LHCN-M2 (cell line): ENCODE data around the gene IPPK. TPM values are rescaled to one million over a fixed set of nuclear protein-coding genes. Genes with fewer than 3 reads are reported as not detected.

Experiments
- DNase-seq: peaks from one replicate; pipeline ENCODE4 v3.0.0-alpha.2; 2012; ENCODE audit warnings: low read depth
- polyA plus RNA-seq: library from polyadenylated mRNA; unstranded; fragments of >200 nt; gene quantifications from one replicate; pipeline ENCODE4 v1.2.1, GENCODE V29; 2012; ENCODE audit warnings: missing spikeins
- total RNA-seq: library from RNA; depleted of rRNA; stranded (reverse); fragments of >200 nt; gene quantifications from 2 replicates; pipeline ENCODE4 v1.2.3, GENCODE V29; 2014; rRNA removed

The IPPK gene
- 13.1 and 18.0 TPM in 2 replicates for total RNA-seq
- polyA plus RNA-seq = 6.1 TPM

DNA sequence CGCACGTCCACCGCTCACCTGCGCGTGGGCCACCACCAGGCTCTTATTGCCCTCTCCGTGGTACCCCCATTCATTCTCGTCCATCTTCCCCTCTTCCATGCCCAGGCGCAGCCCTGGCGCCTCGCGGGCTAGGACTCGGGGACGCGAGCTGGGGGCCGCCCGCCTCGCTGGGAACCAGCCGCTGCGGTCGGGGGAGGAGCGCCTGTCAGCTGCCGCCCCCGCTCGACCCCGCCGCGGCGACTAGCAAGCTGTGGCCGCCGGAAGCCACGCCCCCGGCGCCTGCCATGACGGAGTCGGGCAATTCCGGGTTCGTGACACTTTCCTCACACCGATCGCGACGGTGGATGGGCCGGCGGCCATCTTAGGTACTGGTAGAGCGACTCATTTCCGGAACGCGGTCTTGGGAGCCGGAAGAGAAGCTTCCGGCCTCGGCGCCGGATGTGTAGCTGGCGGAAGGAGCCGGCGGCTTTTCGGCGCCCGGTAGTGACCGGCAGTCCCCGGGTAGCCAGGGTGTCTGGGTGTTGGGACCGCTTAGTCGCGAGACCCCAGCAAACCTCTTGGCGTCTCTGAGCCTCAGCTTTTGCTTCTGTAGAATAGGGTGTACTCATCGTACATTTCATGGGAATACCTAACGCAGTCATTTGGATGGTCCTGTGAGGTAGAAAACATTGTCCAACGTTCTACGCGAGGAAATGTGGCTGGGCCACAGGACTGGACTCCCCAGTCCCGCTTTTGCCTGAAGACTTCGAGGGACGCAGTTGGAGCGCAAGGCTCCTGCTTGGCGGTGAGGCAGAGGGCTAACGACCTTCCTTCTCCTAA, at the start of gene IPPK:
Gene IPPK, minus strand, starts transcription at position 242 of the 819 bp plus-strand sequence. Its CDS starts 143 bp downstream, at position 99.
- DNase-seq = peak; percentile 99

DNA sequence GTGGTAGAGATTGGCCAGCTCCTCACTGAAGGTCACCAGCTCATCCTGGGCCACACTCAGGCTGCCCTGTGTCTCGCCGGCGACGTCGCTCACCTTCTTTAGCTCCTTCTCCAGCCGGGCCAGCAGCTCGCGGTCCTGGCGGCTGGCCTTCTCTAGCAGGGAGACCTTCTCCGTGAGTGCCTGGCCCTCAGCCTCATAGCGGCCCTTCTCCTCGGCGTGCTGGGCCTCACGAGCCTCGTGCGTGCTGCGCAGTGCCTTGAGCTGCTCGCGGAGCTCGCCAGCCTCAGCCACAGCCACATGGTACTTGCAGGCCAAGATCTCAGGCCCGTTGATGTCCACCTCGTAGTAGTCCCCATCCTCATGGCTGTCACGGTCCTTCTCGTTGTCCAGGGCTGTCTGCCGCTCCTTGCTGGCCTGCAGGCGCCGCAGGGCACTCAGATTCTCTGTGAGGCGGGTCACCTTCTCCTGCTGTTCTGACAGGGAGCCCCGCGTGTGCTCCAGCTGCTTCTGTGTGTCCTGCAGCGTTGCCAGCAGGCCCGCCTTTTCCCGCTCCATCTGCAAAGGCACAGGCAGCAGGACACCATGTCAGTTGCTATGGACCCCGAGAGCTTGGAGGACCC, 49.2 kb upstream of the IPPK start:
- DNase-seq = no peak

- DNase-seq = no peak
Measured at GRCh38 chr9:92718086-92719001, 48.4 kb upstream of the IPPK start.

GRCh38 chr9:92717201-92718085, 47.5 kb upstream of the IPPK start:
- no peak for DNase-seq

DNA sequence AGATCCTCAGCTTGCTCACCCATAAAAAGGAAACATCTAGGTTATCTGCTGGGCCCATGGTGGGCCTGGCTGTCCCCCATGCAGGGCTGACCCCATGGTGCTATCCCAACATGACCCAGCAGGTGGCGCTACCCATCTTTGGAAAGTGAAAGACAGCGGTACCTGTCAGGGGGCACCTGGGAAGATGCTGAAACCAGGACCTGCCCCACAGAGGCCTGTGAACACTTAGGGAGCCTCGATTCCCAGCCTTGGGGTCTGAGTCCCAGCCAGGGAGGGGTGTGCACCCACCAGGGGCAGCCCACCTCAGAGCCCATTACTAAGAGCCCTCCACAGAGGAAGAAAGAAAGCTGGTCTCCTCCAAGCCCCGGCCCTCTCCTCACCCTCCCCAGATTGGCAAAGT, 46.6 kb upstream of the IPPK start:
- DNase-seq = peak; percentile 20

DNA sequence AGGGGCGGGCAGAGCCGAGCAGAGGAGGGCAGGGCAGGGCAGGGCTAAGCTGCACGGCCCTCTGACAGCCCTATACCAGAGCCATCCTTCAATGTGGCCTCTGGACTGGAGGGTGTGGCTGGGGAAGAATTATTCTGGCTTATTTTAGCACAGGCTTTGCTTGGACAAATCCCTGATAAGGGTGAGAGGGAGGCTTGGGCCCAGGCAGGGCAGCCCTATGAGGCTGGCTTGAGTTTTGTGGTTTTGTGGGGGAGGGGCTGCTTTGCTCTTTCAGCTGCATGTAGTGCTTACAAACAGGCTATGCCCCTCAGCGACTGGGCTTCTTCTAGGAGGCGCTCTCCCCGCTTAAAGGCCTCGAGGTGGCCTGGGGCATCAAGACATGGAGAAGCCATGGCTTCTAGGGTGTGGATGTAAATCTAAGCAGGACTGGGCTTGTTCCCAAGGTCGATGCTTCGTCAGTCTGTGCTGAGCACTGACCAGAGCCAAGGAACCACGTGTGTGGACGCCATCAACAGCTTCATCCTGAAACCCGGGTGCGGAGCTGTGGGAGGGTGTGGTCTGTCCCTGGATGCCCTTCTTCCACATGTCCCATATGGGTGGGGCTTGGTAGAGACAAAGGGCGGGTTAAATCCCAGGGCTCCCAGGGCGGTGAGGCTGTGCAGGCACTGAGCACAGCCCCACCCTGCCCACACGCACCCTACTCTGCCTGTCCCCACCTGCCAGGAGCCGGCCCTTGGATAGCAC, 45.7 kb upstream of the IPPK start:
- no peak for DNase-seq

DNA sequence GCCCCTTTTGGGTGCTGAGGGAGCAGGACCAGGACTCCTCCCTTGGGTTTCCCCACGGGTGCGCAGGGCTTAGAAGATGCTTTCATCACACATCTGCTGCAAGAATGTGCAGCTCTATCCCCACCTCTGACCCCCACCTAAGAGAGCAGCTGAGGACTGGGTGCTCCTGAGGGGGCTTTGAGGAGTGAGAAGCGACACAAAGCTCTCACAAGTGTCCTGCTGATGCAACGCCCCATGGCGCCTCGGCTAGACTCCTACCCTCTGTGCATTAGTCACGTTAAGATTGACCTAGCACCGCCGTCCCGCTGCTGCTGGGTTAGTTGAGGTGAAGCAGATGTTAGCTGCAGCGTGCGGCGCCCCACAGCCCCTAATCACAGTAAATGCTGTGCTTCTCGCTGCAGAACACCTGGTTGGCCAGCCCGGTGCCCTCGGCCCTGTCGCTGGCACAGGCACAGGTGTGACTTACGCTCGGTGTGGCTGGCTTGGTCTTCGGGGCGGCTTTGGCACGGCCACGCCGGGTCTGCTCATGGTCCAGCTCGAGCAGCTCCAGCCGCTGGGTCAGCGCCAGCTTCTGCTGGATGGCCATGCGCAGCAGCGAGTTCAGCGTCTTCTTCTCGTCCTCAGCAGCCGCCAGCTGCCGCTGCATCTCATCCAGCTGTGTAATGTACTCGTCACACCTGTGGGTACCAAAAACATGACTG, 45.0 kb upstream of the IPPK start:
- no peak for DNase-seq

- no peak for DNase-seq
Measured at GRCh38 chr9:92714016-92714415, 44.1 kb upstream of the IPPK start.

DNA sequence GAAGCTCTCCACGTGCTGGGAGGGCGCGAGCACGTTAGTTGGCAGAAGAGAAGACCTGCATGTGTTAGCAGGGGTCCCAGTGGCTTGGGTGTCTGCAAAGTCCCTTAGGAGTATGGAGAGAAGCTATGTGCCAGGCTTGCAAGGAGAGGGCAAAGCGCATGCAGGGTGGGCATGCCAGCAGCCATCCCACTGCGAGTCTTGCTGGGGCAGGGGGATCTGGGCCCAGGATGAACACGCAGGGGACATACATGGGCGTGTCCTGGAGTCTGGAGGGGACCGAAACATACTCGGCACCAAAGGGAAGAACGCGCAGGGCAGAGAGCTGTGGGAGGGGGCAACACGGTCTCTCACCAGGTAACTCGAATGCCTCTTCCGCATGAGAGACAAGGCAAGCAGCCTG, 43.6 kb upstream of the IPPK start:
- no peak for DNase-seq

DNA sequence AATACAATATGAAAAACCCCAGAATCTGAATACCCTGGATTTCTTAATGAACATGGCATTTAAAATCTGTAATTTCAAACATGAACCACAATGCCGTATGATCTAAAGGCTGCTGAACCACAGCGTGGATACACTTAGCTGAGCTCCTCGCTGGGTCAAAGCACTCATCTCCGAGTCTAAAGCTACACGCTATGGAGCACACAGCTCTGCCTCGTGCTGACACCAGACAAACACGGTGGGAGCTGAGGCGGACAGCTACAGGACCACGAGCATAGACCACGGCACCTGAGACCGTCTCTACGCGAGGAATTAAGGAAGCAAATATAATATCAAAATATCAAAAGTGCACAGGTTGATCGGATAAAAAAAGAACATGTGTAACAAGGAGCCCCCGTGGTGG, 42.8 kb upstream of the IPPK start:
- no peak for DNase-seq

DNA sequence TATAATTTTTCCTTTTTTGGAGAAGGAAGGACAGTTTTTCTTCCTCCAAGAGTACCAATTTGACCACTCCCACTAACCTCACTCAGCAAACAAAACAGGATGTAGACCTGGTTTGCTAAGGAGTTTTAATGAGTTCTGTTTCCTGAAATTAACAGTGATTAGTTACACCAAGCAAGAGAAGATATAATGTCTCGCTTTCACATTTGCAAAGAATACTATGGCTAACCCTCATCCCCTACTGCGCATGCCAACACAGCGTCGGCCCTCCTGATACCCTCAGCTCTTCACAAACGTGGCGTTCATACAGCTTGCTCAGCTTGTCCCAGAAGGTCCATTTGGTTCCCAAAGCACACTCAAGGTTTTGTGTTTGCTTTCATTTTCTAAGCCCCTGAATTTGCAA, 41.9 kb upstream of the IPPK start:
- no peak for DNase-seq

- DNase-seq = peak; percentile 11
Measured at GRCh38 chr9:92711146-92711545, 41.2 kb upstream of the IPPK start.

DNA sequence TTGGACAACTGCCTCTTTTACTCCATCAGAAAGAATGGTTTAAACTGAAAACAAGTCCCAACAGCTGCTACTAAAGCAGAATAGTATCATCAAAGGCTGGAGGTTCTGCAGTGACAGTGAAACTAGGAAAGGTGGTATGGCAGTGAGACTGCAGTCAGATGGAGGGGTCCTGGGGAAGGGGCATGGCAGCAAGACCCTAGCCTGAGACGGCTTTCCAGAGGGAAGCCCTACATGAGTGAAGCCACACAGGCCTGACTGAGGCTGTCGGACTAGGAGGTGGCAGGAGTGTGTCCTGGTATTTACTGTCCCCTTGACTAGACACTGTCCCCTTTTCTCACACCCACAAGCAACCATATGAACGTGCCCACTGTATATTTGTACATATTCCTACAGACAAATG, 40.4 kb upstream of the IPPK start:
- DNase-seq = no peak

- no peak for DNase-seq
Measured at GRCh38 chr9:92709954-92710353, 40.0 kb upstream of the IPPK start.

DNA sequence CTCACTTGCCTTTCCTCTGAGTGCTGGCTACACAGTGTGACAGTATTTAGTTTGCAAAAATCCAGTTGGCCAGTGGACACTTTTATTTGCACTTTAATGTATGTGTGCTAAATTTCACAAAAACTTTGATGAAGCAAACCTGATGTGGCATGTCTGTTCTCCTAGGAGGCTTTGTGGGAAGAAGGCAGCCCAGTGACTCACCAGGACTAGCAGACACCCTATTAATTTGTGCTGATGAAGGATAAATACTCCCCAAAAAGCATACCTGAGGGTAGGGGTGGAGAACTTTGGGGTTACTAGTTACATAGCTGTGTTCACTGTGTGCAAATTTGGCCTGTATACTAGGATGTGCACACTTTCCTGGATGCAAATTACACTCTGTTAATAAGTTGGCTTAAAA, 39.3 kb upstream of the IPPK start:
- no peak for DNase-seq

DNA sequence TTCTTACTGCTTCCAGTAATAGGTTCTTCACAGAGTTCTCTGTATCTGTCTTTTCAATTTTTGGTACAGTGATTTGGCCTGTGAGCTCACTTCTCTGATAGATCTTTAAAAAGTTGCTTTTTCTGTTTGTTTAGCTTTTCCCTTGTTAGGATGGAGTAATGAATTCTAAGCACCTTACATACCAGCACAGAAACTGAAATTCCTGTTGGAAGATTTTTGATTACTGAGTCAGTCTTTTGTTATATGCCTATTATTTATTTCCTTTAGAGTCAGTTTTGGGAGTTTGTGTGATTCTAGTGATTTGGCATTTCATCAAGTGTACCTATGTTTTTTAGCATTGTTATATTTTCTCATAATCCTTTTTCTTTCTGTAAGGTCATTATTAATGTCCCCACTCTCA, 37.6 kb upstream of the IPPK start:
- DNase-seq = no peak

DNA sequence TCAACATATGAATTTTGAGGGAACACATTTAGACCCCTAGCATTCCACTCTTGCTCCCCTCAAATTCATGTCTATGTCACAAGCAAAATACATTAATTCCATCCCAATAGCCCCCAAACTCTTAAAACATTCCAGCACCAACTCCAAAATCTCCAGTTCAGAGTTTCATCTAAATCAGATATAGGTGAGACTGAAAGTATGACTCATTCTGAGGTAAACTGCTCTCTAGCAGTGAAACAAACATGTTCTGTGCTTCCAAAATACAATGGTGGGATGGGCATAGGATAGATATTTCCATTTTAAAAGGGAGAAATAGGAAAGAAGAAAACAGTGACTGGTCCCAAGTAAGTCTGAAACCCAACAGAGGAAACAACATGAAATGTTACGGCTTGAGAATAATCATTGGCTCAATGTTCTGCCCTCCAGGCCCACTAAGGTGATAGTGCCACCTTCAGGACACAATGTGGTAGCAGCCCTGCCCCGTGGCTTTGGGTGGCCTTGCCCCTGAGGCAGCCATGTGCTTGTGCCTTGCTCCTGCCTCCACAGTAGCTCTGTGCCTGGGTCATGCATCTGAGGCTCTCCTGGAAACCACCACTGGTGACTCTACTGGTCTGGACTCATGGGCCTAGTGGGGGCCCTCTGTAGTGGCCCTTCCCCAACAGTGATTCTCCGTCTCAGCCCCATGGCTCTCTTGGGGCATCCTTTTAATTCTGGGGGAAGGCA, 36.4 kb upstream of the IPPK start:
- peak; percentile 23 for DNase-seq

GRCh38 chr9:92704528-92704927, 34.6 kb upstream of the IPPK start:
- DNase-seq = no peak

DNA sequence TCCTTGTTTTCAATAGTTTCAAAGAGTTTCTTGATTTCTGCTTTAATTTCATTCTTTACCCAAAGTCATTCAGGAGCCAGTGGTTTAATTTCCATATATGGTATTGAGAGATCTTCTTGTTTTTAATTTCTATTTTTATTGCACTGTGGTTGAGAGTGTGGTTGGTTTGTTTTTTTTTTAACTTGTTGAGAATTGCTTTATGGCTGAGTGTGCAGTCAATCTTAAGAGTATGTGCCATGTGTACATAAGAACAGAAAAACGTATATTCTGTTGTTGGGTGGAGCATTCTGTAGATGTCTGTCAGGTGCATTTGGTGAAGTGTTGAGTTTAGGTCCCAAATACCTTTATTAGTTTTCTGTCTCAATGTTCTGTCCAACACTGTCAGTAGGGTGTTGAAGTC, 26.7 kb upstream of the IPPK start:
- no peak for DNase-seq
